Fibroblast of the aortic adventitia (primary cell): ENCODE measurements around the gene CHCHD6. TPM values are rescaled to one million over a fixed set of nuclear protein-coding genes. Genes with fewer than 3 reads are reported as not detected.

ENCODE experiments used
- DNase-seq: peaks from one replicate; pipeline ENCODE4 v3.0.0-alpha.2; 2010; ENCODE audit warnings: low read depth
- H3K4me3 ChIP-seq: 2 replicates; pipeline ENCODE4 v1.5.1; 2011; ENCODE audit warnings: low read depth, mild to moderate bottlenecking, control low read depth, low read length, moderate library complexity
- CTCF ChIP-seq: IDR thresholded peaks from 2 replicates; pipeline ENCODE4 v1.5.1; 2011; ENCODE audit warnings: mild to moderate bottlenecking, low read length, control low read depth, inconsistent platforms; ENCODE audit not compliant: insufficient read depth
- total RNA-seq: library from RNA; depleted of rRNA; stranded (reverse); fragments of >200 nt; gene quantifications from 2 replicates; pipeline ENCODE4 v1.2.3, GENCODE V29; 2012; ENCODE audit warnings: low replicate concordance

Gene CHCHD6
- total RNA-seq, 1 donor, result 10.8 TPM

DNA sequence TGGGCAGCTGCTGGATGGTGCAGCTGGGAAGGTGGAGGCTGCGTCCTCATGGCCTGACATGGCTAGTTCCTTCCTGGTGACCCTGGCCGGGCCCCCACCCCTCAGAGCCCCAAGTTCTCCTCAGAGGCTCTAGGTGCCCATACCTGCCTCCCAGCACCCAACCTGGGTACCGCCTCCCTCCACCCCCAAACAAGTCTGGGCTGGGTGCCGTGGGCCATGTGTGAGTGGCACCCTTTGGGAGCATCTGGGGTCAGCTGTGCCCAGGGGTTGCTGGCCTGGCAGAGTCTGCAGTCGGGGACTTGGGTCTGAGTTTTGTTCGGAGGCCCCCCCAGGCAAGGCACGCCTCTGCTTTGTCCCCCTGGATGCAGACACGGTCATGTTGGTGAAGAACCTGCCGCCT, 289.4 kb downstream of the CHCHD6 start:
- no peak overlapping the region for H3K4me3 ChIP-seq
- TF ChIP-seq CTCF, result no peak
- no peak for DNase-seq

DNA sequence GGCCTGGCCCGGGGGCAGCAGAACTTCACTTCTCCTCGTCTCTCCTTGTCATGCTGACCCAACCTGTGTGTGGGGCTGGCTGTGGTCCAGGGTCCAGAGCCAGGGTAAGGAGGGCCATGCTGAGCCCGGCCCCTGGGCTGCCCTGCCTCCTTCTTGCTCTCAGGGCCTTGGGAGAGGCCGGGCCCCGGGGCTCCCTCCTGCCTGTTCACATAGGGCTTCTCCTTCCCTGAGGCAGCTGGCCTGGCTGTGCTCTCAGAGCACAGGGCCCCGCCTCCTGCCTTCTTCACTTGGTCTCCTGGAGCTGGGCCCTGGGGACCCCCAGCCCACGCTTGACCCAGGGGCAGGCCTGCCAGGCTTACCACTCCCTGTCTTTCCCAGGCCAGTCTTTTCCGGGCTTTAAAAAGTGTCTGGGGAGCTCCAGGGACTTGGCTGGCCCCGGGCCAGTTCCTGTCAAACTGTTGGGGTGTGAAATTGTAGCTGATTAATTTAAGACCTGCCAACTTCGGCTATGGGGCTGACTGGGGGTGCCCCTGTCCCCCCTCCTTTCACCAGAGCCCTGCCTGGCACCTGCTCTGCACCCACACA, 290.7 kb downstream of the CHCHD6 start:
- no peak overlapping the region for H3K4me3 ChIP-seq
- no peak for TF ChIP-seq CTCF
- DNase-seq, result peak; percentile 25

DNA sequence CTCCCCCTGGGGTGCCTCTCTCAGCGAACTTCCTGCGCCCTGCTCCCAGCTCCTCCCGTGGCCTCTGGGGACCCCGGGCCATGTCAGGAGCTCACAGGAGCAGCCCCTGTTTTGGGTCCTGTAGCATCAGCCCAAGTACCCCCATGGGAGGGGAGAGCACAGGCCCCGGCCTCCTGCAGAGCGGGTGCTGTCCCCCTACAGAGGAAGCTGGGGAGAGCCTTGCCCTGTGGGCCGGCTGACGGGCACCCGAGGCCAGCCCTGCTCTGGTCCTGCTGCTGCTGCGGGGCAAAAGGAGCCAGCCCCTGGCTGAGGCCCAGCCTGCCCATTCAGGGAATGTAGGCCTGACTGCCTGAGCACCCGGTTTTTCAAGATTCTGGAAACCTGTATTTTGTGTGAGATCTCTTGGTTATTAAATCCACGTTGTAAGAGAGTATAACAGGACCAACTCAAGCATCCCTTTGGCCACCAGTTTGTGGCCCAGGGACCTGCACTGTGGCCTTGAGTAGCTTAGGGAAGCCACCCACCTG, 291.3 kb downstream of the CHCHD6 start:
- DNase-seq, result no peak
- no peak for TF ChIP-seq CTCF
- no peak overlapping the region for H3K4me3 ChIP-seq

GRCh38 chr3:126995926-126996512, 292.0 kb downstream of the CHCHD6 start:
- DNase-seq, result no peak
- no peak overlapping the region for H3K4me3 ChIP-seq
- no peak for TF ChIP-seq CTCF

- H3K4me3 ChIP-seq, result no peak overlapping the region
- DNase-seq, result peak; percentile 41
- no peak for TF ChIP-seq CTCF
Measured at GRCh38 chr3:126996905-126997304, 292.9 kb downstream of the CHCHD6 start.

DNA sequence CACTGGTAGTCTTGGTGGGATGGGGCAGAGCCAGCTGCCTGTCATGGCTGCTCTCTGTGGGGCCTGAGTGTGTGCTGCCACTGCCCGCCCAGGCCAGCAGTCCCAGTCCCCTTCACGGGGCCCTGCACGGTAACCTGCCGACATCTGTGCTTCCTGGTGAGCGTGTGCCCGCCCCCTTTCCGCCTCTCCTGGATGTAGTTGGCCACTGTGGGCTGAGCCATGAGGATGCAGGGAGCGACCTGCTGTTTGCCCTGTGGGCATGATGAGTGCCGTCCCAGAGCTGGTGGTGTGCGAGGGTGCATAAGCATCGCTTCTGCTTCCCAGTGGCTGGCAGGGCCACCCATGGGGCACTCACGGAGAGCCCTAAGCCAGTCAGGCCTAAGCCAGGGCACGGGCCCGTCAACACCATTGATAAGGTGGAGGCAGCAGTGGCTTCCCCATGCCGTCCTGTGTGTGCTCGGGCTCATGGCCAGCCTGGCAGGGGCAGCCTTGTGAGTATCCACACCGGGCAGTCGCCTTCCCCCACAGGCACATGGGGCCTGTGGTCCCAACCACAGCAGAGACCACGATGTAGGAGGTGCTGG, 293.5 kb downstream of the CHCHD6 start:
- no peak for DNase-seq
- TF ChIP-seq CTCF, result no peak
- no peak overlapping the region for H3K4me3 ChIP-seq
